Uterus (tissue), 2 donors: ENCODE results near the gene RAC2.

Source experiments
- CTCF ChIP-seq, 4 experiments: fragments of 200-600 bp in 2 of 4; fragments of 450-650 bp in 2 of 4; sonication (generic) in 2 of 4; IDR thresholded peaks; one replicate each; pipeline ENCODE4 v1.5.1; 2016 to 2019; ENCODE audit warnings: antibody characterized with exemption in 4 of 4, mild to moderate bottlenecking in 2 of 4, moderate library complexity in 1 of 4
- POLR2A ChIP-seq, 2 donors: fragments of 450-650 bp; IDR thresholded peaks; one replicate each; pipeline ENCODE4 v1.6.1; 2016; ENCODE audit warnings: antibody characterized with exemption in 2 of 2, mild to moderate bottlenecking in 1 of 2, moderate library complexity in 1 of 2

- TF ChIP-seq POLR2A (IDR thresholded peaks at IDR 0.05) (no peak), CTCF (IDR thresholded peaks at IDR 0.05) (no peak)
These were observed 68.4 kb downstream of the RAC2 start for GRCh38 chr22:37175414-37176281.
